HEK293 (cell line): Measurements from ENCODE around the gene ZMYND15.

Experiments
- CTCF ChIP-seq: fragments of 450-650 bp; formaldehyde crosslinking; IDR thresholded peaks from 2 replicates; pipeline ENCODE4 v1.5.1; 2016; ENCODE audit warnings: missing biosample characterization, missing genetic modification characterization
- GLIS2 ChIP-seq: fragments of 450-650 bp; formaldehyde crosslinking; IDR thresholded peaks from 2 replicates; pipeline ENCODE4 v1.5.1; 2016; ENCODE audit warnings: missing biosample characterization, missing genetic modification characterization
- HIC1 ChIP-seq: fragments of 450-650 bp; formaldehyde crosslinking; IDR thresholded peaks from 2 replicates; pipeline ENCODE4 v1.5.1; 2016; ENCODE audit warnings: missing biosample characterization, missing genetic modification characterization
- KLF10 ChIP-seq: fragments of 450-650 bp; IDR thresholded peaks from 2 replicates; pipeline ENCODE4 v1.5.1; 2018; ENCODE audit warnings: missing biosample characterization, mild to moderate bottlenecking, missing genetic modification characterization
- KLF8 ChIP-seq: fragments of 450-650 bp; formaldehyde crosslinking; IDR thresholded peaks from 2 replicates; pipeline ENCODE4 v1.5.1; 2016; ENCODE audit warnings: missing biosample characterization, missing genetic modification characterization
- OSR2 ChIP-seq: fragments of 450-650 bp; formaldehyde crosslinking; IDR thresholded peaks from 2 replicates; pipeline ENCODE4 v1.5.1; 2016; ENCODE audit warnings: missing biosample characterization, missing genetic modification characterization
- PATZ1 ChIP-seq: fragments of 450-650 bp; formaldehyde crosslinking; IDR thresholded peaks from 2 replicates; pipeline ENCODE4 v1.5.1; 2016; ENCODE audit warnings: missing biosample characterization, missing genetic modification characterization
- SCRT1 ChIP-seq: fragments of 450-650 bp; formaldehyde crosslinking; IDR thresholded peaks from 2 replicates; pipeline ENCODE4 v1.5.1; 2016; ENCODE audit warnings: missing biosample characterization, missing genetic modification characterization, borderline replicate concordance
- SP3 ChIP-seq: fragments of 450-650 bp; formaldehyde crosslinking; IDR thresholded peaks from 2 replicates; pipeline ENCODE4 v1.5.1; 2016; ENCODE audit warnings: missing biosample characterization, missing genetic modification characterization
- ZBTB11 ChIP-seq: fragments of 450-650 bp; formaldehyde crosslinking; conservative IDR thresholded peaks from 2 replicates; pipeline ENCODE4 v1.5.1; 2016; ENCODE audit warnings: low read depth, missing biosample characterization, missing genetic modification characterization
- ZBTB6 ChIP-seq: fragments of 450-650 bp; formaldehyde crosslinking; IDR thresholded peaks from 2 replicates; pipeline ENCODE4 v1.5.1; 2017; ENCODE audit warnings: missing biosample characterization, missing genetic modification characterization
- ZNF184 ChIP-seq: fragments of 450-650 bp; IDR thresholded peaks from 2 replicates; pipeline ENCODE4 v1.5.1; 2018; ENCODE audit warnings: missing biosample characterization, mild to moderate bottlenecking, missing genetic modification characterization
- ZNF2 ChIP-seq: fragments of 450-650 bp; formaldehyde crosslinking; IDR thresholded peaks from 2 replicates; pipeline ENCODE4 v1.5.1; 2016; ENCODE audit warnings: missing biosample characterization, missing genetic modification characterization
- ZNF292 ChIP-seq: fragments of 450-650 bp; formaldehyde crosslinking; IDR thresholded peaks from 2 replicates; pipeline ENCODE4 v1.5.1; 2016; ENCODE audit warnings: low read depth, missing biosample characterization, missing genetic modification characterization, borderline replicate concordance
- ZNF335 ChIP-seq: fragments of 450-650 bp; formaldehyde crosslinking; conservative IDR thresholded peaks from 2 replicates; pipeline ENCODE4 v1.5.1; 2016; ENCODE audit warnings: missing biosample characterization, missing genetic modification characterization
- ZNF391 ChIP-seq: fragments of 450-650 bp; formaldehyde crosslinking; IDR thresholded peaks from 2 replicates; pipeline ENCODE4 v1.5.1; 2016; ENCODE audit warnings: low read depth, missing biosample characterization, missing genetic modification characterization, borderline replicate concordance
- ZNF398 ChIP-seq: fragments of 450-650 bp; formaldehyde crosslinking; IDR thresholded peaks from 2 replicates; pipeline ENCODE4 v1.5.1; 2017; ENCODE audit warnings: missing biosample characterization, missing genetic modification characterization
- ZNF423 ChIP-seq: fragments of 450-650 bp; formaldehyde crosslinking; IDR thresholded peaks from 2 replicates; pipeline ENCODE4 v1.5.1; 2016; ENCODE audit warnings: missing biosample characterization, missing genetic modification characterization
- ZNF433 ChIP-seq: fragments of 450-650 bp; formaldehyde crosslinking; IDR thresholded peaks from 2 replicates; pipeline ENCODE4 v1.5.1; 2016; ENCODE audit warnings: missing biosample characterization, missing genetic modification characterization, low read depth
- ZNF560 ChIP-seq: fragments of 450-650 bp; formaldehyde crosslinking; IDR thresholded peaks from 2 replicates; pipeline ENCODE4 v1.5.1; 2017; ENCODE audit warnings: missing biosample characterization, missing genetic modification characterization, borderline replicate concordance
- ZNF571 ChIP-seq: fragments of 450-650 bp; formaldehyde crosslinking; IDR thresholded peaks from 2 replicates; pipeline ENCODE4 v1.5.0; 2017; ENCODE audit warnings: missing biosample characterization, missing genetic modification characterization
- ZNF600 ChIP-seq: fragments of 450-650 bp; formaldehyde crosslinking; IDR thresholded peaks from 2 replicates; pipeline ENCODE4 v1.5.1; 2016; ENCODE audit warnings: missing biosample characterization, missing genetic modification characterization
- ZNF639 ChIP-seq: fragments of 450-650 bp; formaldehyde crosslinking; IDR thresholded peaks from 2 replicates; pipeline ENCODE4 v1.5.1; 2016; ENCODE audit warnings: missing biosample characterization, missing genetic modification characterization

Gene ZMYND15

GRCh38 chr17:4709794-4710692 is 29.6 kb upstream of the ZMYND15 start, which contains the start of gene ARRB2 (continued):
- TF ChIP-seq ZNF398 (tag by site-specific recombination) (peak; percentile 96), KLF10 (tag by site-specific recombination) (peak; percentile 22; the same call in 1 of the 2 replicates), PATZ1 (tag by site-specific recombination) (peak; percentile 99), ZNF571 (tag by site-specific recombination) (no peak), KLF8 (tag by site-specific recombination) (peak; percentile 72; the same call in 1 of the 2 replicates), SP3 (tag by site-specific recombination) (peak; percentile 96), ZNF292 (no peak), ZBTB11 (tag by site-specific recombination) (peak; percentile 23; the same call in 1 of the 2 replicates), GLIS2 (tag by site-specific recombination) (peak; percentile 100), ZNF433 (tag by site-specific recombination) (no peak), ZNF560 (tag by site-specific recombination) (no peak), ZNF2 (tag by site-specific recombination) (peak; percentile 79), ZNF639 (tag by site-specific recombination) (0 out of 2 replicates have a peak, but pooled peaks have one; percentile 32), HIC1 (tag by site-specific recombination) (peak; percentile 41; the same call in 1 of the 2 replicates), ZNF335 (tag by site-specific recombination) (peak; percentile 78), OSR2 (tag by site-specific recombination) (peak; percentile 30; the same call in 1 of the 2 replicates), ZNF184 (no peak), ZNF600 (tag by site-specific recombination) (peak; percentile 94), CTCF (tag by site-specific recombination) (peak; percentile 94), ZNF391 (tag by site-specific recombination) (peak; percentile 64; the same call in 1 of the 2 replicates), ZBTB6 (tag by site-specific recombination) (peak; percentile 82), SCRT1 (tag by site-specific recombination) (no peak), ZNF423 (tag by site-specific recombination) (no peak)
